GM21367 (cell line): ENCODE results near the gene CNTNAP2.

Source experiments
- ATAC-seq: cut with Tn5 transposase; IDR thresholded peaks from one replicate; pipeline ENCODE4 v1.9.1; 2021; ENCODE audit not compliant: unreplicated experiment

The CNTNAP2 gene

GRCh38 chr7:148155000-148155399 is 2038.4 kb downstream of the CNTNAP2 start:
- ATAC-seq, result no peak

GRCh38 chr7:148155826-148156225 is 2039.2 kb downstream of the CNTNAP2 start:
- no peak for ATAC-seq

- ATAC-seq, result no peak
Measured at GRCh38 chr7:148156233-148156632, 2039.6 kb downstream of the CNTNAP2 start.

GRCh38 chr7:148159331-148159730 is 2042.7 kb downstream of the CNTNAP2 start:
- no peak for ATAC-seq

- ATAC-seq, result no peak
Measured at GRCh38 chr7:148161776-148162175, 2045.2 kb downstream of the CNTNAP2 start.

GRCh38 chr7:148162808-148163207 is 2046.2 kb downstream of the CNTNAP2 start:
- ATAC-seq, result no peak

- ATAC-seq, result no peak
Measured at GRCh38 chr7:148163246-148163645, 2046.6 kb downstream of the CNTNAP2 start.

- ATAC-seq, result no peak
Measured at GRCh38 chr7:148172920-148173319, 2056.3 kb downstream of the CNTNAP2 start.

- no peak for ATAC-seq
Measured at GRCh38 chr7:148173369-148173768, 2056.8 kb downstream of the CNTNAP2 start.

- no peak for ATAC-seq
Measured at GRCh38 chr7:148174376-148174775, 2057.8 kb downstream of the CNTNAP2 start.

GRCh38 chr7:148175512-148175911 is 2058.9 kb downstream of the CNTNAP2 start:
- ATAC-seq, result no peak

- no peak for ATAC-seq
Measured at GRCh38 chr7:148177972-148178371, 2061.4 kb downstream of the CNTNAP2 start.

- ATAC-seq, result no peak
Measured at GRCh38 chr7:148180075-148180474, 2063.5 kb downstream of the CNTNAP2 start.

- ATAC-seq, result no peak
Measured at GRCh38 chr7:148182264-148182663, 2065.7 kb downstream of the CNTNAP2 start.

GRCh38 chr7:148185041-148185440 is 2068.4 kb downstream of the CNTNAP2 start:
- no peak for ATAC-seq

- ATAC-seq, result no peak
Measured at GRCh38 chr7:148187471-148187870, 2070.9 kb downstream of the CNTNAP2 start.

- no peak for ATAC-seq
Measured at GRCh38 chr7:148191391-148192065, 2074.9 kb downstream of the CNTNAP2 start.

GRCh38 chr7:148192491-148192890 is 2075.9 kb downstream of the CNTNAP2 start:
- ATAC-seq, result no peak

- no peak for ATAC-seq
Measured at GRCh38 chr7:148201992-148202391, 2085.4 kb downstream of the CNTNAP2 start.

- ATAC-seq, result no peak
Measured at GRCh38 chr7:148204639-148205304, 2088.2 kb downstream of the CNTNAP2 start.

- no peak for ATAC-seq
Measured at GRCh38 chr7:148209643-148210190, 2093.1 kb downstream of the CNTNAP2 start.

- no peak for ATAC-seq
Measured at GRCh38 chr7:148210804-148211325, 2094.3 kb downstream of the CNTNAP2 start.
